SK-N-SH (cell line): ENCODE results near the gene ZP2. TPM values are rescaled to one million over a fixed set of nuclear protein-coding genes. Genes with fewer than 3 reads are reported as not detected.

ENCODE experiments used
- CTCF ChIA-PET: fragments of 300-600, 350-600 bp; formaldehyde crosslinking; extraction: SDS; loops from one replicate; lab custom pipeline; 2021; lab: Yijun Ruan, JAX
- POLR2A ChIA-PET: fragments of 350-600 bp; sonication (Branson Sonifier 250); formaldehyde crosslinking; extraction: SDS; loops from one replicate; lab custom pipeline; 2020; ENCODE audit warnings: antibody characterized with exemption, inconsistent platforms; lab: Yijun Ruan, JAX
- DNase-seq: peaks from one replicate; pipeline ENCODE4 v3.0.0; 2012
- H2AFZ ChIP-seq: fragments of 200-600 bp; sonication (generic); 2 replicates; pipeline ENCODE4 v1.8.1; 2016; ENCODE audit warnings: antibody characterized with exemption, mild to moderate bottlenecking, low read depth
- H3F3A ChIP-seq: fragments of 200-600 bp; sonication (generic); replicated peaks from 2 replicates; pipeline ENCODE3; 2016; ENCODE audit warnings: antibody characterized with exemption, mild to moderate bottlenecking; ENCODE audit not compliant: insufficient read depth
- H3K27ac ChIP-seq, 2 experiments: fragments of 200-500 bp in 1 of 2; fragments of 200-600 bp in 1 of 2; sonication (Bioruptor generic) in 1 of 2; sonication (generic), shearing (Covaris generic) in 1 of 2; 2 replicates each; pipeline versions ENCODE4 v1.5.1 to v1.6.1; 2014 to 2016; ENCODE audit warnings: low read depth in 2 of 2, inconsistent platforms in 1 of 2, low read length in 1 of 2, mild to moderate bottlenecking in 1 of 2, mixed read lengths in 1 of 2
- H3K27me3 ChIP-seq: fragments of 200-600 bp; sonication (generic), shearing (Covaris generic); 2 replicates; pipeline ENCODE4 v1.6.1; 2016; ENCODE audit warnings: mixed run types; ENCODE audit not compliant: insufficient read depth
- H3K36me3 ChIP-seq, 2 experiments: fragments of 200-500 bp in 1 of 2; fragments of 200-600 bp in 1 of 2; sonication (Bioruptor generic) in 1 of 2; sonication (generic) in 1 of 2; replicated peaks in 1 of 2; 2 replicates each; pipeline versions ENCODE3 to v1.5.1; 2014 to 2016; ENCODE audit warnings: low read length in 1 of 2, mild to moderate bottlenecking in 1 of 2; ENCODE audit not compliant: insufficient read depth in 2 of 2, control insufficient read depth in 1 of 2
- H3K4me1 ChIP-seq, 2 experiments: fragments of 200-500 bp in 1 of 2; fragments of 200-600 bp in 1 of 2; sonication (Bioruptor generic) in 1 of 2; sonication (generic), shearing (Covaris generic) in 1 of 2; 2 replicates each; pipeline versions ENCODE4 v1.5.1 to v1.6.1; 2014 to 2016; ENCODE audit warnings: low read depth in 1 of 2, low read length in 1 of 2, mixed run types in 1 of 2; ENCODE audit not compliant: insufficient read depth in 2 of 2, control insufficient read depth in 1 of 2
- H3K4me2 ChIP-seq: fragments of 200-600 bp; sonication (generic), shearing (Covaris generic); 2 replicates; pipeline ENCODE4 v1.6.1; 2017; ENCODE audit warnings: mixed run types
- H3K4me3 ChIP-seq, 2 experiments: fragments of 200-500 bp in 1 of 2; fragments of 200-600 bp in 1 of 2; sonication (Bioruptor generic) in 1 of 2; sonication (generic), shearing (Covaris generic) in 1 of 2; 2 replicates each; pipeline versions ENCODE4 v1.5.1 to v1.8.1; 2014 to 2016; ENCODE audit warnings: low read depth in 2 of 2, inconsistent platforms in 1 of 2, low read length in 1 of 2, mild to moderate bottlenecking in 1 of 2, mixed read lengths in 1 of 2, moderate library complexity in 1 of 2
- H3K79me2 ChIP-seq: fragments of 200-600 bp; sonication (generic); 2 replicates; pipeline ENCODE4 v1.8.1; 2017; ENCODE audit warnings: mild to moderate bottlenecking; ENCODE audit not compliant: insufficient read depth
- H3K9ac ChIP-seq: fragments of 200-600 bp; sonication (generic); 2 replicates; pipeline ENCODE4 v1.6.1; 2017; ENCODE audit warnings: mixed run types
- H3K9me2 ChIP-seq: fragments of 200-600 bp; sonication (generic); 2 replicates; pipeline ENCODE4 v1.6.1; 2017; ENCODE audit warnings: mixed run types
- H3K9me3 ChIP-seq: fragments of 200-600 bp; sonication (generic); 2 replicates; pipeline ENCODE4 v1.6.1; 2017; ENCODE audit warnings: mixed run types, mild to moderate bottlenecking, moderate library complexity
- H4K20me1 ChIP-seq: fragments of 200-600 bp; sonication (generic); 2 replicates; pipeline ENCODE4 v1.6.1; 2017; ENCODE audit warnings: mild to moderate bottlenecking, mixed run types; ENCODE audit not compliant: insufficient read depth
- GATA2 ChIP-seq: sonication (generic); formaldehyde crosslinking; IDR thresholded peaks from 2 replicates; pipeline ENCODE4 v1.5.0; 2020; ENCODE audit warnings: mild to moderate bottlenecking, missing genetic modification reagents
- JUND ChIP-seq: IDR thresholded peaks from 2 replicates; pipeline ENCODE4 v1.4.0; 2012
- MAX ChIP-seq: IDR thresholded peaks from 2 replicates; pipeline ENCODE4 v1.4.0; 2012; ENCODE audit warnings: low read depth
- MEF2A ChIP-seq: IDR thresholded peaks from 2 replicates; pipeline ENCODE4 v1.4.0; 2012; ENCODE audit warnings: low read depth, borderline replicate concordance
- POLR2AphosphoS5 ChIP-seq: IDR thresholded peaks from 2 replicates; pipeline ENCODE4 v1.6.1; 2012; ENCODE audit warnings: low read depth, low read length
- REST ChIP-seq: IDR thresholded peaks from 2 replicates; pipeline ENCODE4 v1.6.1; 2012; ENCODE audit warnings: mild to moderate bottlenecking, low read depth, low read length, moderate library complexity
- USF1 ChIP-seq: IDR thresholded peaks from 2 replicates; pipeline ENCODE4 v1.4.0; 2012; ENCODE audit warnings: low read depth, borderline replicate concordance
- USF2 ChIP-seq: fragments of 150-350 bp; IDR thresholded peaks from 2 replicates; pipeline ENCODE4 v1.6.1; 2017; ENCODE audit warnings: antibody characterized with exemption, low read length, low read depth, borderline replicate concordance
- YY1 ChIP-seq: IDR thresholded peaks from 2 replicates; pipeline ENCODE4 v1.4.0; 2012; ENCODE audit warnings: low read depth, mild to moderate bottlenecking
- ZBTB33 ChIP-seq: IDR thresholded peaks from 2 replicates; pipeline ENCODE4 v1.4.0; 2012; ENCODE audit warnings: low read depth, borderline replicate concordance
- WGBS: methylation state at CpG from one replicate; pipeline ENCODE4 v1.1.6; 2017; ENCODE audit warnings: low lambda C conversion rate; 5-methylcytosine and 5-hydroxymethylcytosine counted together
- polyA plus RNA-seq, 3 experiments: library from polyadenylated mRNA; depleted of rRNA; stranded (reverse); fragments of >200 nt; gene quantifications; 2 replicates each; pipeline ENCODE4 v1.2.3, GENCODE V29; 2012

Gene ZP2
- polyA plus RNA-seq, 1 of the 3 experiments (the other 2 are of a cell fraction): not detected

GRCh38 chr16:21169249-21169981 is 42.0 kb downstream of the ZP2 start:
- POLR2A ChIA-PET: no interaction called here

More at GRCh38 chr16:21169249-21169981, 42.0 kb downstream of the ZP2 start:
- Histone ChIP-seq H2AFZ (no peak overlapping the region), H3F3A (no peaks in the 10 kb centered on the region), H3K36me3 (peaks cover 6 to 8% of the 10 kb centered on the region in 2 experiments), H3K27me3 (no peaks in the 10 kb centered on the region), H3K4me2 (no peak overlapping the region), H3K79me2 (no peaks in the 10 kb centered on the region), H4K20me1 (no peaks in the 10 kb centered on the region), H3K9ac (no peak overlapping the region), H3K27ac (no peak overlapping the region), H3K4me1 (peaks cover 0 to 4% of the 10 kb centered on the region in 2 experiments; a peak in 1 of 4 replicates), H3K9me2 (no peaks in the 10 kb centered on the region), H3K4me3 (no peak overlapping the region), H3K9me3 (no peaks in the 10 kb centered on the region)
- WGBS: 85% methylated on average over 4 of the region's 5 CpGs
- TF ChIP-seq GATA2 (CRISPR knock-in tag) (no peak), USF2 (no peak), REST (no peak), USF1 (no peak), JUND (no peak), YY1 (no peak), MAX (no peak), ZBTB33 (no peak), POLR2AphosphoS5 (no peak), MEF2A (no peak)
- DNase-seq: no peak
- CTCF ChIA-PET: interaction anchor here (1.0 to 3.8 kb wide), 4 partner anchors 13 to 131 kb away, joined by 3 to 18 read pairs (median 6); partner anchors contain the start of gene CRYM
